HG02884 (cell line): ENCODE data around the gene CHRDL1.
"Not testable (repeated sequence)": the region's sequence is repeated elsewhere in the genome, so short reads cannot be mapped to it uniquely, and the experiment has no call there.

ENCODE experiments used
- ATAC-seq: cut with Tn5 transposase; IDR thresholded peaks from one replicate; pipeline ENCODE4 v1.9.1; 2021; ENCODE audit warnings: mild to moderate bottlenecking, moderate library complexity; ENCODE audit not compliant: unreplicated experiment

The CHRDL1 gene, protein sequence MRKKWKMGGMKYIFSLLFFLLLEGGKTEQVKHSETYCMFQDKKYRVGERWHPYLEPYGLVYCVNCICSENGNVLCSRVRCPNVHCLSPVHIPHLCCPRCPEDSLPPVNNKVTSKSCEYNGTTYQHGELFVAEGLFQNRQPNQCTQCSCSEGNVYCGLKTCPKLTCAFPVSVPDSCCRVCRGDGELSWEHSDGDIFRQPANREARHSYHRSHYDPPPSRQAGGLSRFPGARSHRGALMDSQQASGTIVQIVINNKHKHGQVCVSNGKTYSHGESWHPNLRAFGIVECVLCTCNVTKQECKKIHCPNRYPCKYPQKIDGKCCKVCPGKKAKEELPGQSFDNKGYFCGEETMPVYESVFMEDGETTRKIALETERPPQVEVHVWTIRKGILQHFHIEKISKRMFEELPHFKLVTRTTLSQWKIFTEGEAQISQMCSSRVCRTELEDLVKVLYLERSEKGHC

DNA sequence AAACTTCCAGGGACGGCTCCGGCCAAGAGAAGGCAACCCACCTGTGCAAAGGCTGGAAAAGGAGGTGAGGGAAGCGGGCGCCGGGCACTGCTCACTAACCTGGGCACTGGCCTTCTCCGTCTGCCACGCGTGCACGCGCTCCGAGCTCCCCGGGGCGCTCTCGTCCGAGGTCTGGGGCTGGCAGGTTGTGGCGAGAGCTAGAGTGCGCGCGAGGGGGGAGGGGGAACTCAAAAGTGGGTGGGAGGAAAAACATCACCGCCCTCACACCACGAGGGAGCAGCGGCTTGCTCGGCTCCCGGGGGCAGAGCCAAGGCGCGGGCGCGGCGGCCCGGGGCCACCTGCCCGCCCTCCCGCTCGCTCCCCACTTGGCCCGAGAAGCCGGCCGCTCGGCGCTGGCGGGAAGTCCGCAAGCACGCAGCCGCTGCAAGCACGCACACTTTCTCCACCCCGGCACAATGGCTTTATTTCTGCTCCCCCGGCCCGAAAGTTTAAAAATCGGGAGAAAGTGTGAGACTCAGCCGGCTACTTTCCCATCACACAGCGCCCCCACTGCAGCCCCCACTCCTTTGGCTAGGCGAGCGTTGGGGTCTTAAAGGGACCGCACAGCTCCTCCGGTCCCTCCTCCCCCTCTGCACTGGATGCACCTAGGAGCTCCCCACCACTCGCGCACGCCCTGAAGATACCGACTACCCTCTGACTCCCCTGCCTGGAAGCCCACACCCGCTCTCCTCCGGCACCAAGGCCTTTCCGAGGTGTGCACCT lies at the start of gene CHRDL1:
Gene CHRDL1, minus strand, starts transcription at position 173 of the 762 bp plus-strand sequence. CDS start 3,636 bp downstream, outside the sequence.
- no peak for ATAC-seq

DNA sequence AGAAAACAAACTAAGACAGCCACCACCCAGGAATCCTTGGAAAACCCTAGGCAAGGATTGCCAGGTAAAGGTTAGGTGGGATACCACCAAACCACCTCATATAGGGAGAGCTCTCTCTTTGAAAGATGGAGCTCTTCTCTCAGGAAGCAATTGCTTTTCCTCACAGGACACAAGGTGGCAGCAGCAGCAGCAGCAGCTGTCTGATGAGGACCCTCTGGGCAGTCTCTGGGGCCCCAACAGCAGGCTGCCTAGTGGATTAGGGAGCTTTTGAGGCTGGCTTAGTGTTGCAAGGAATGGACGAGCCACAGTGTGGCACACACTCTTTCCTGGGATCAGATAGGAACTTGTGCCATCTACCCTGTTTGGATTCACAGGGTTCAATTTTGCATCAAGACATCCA lies 41.4 kb upstream of the CHRDL1 start:
- no peak for ATAC-seq

DNA sequence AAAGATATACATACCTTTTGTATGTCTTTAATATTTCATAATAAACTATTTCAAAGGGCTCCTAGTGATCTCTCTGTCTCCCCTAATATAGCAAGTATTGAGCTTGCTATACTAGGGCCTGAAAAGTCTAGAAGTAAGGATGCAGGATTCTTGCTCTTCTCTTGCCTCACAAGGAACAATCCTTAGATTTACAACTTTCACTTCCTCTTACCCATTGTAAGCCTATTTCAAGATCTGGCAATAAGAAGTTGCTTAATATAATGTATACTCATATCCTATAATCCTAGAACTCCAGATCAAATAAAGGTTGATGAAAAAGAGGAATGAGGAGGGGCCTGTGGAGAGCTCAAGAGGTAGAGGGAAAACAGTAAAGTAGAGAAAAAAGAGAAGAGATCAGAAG lies 40.8 kb upstream of the CHRDL1 start:
- no peak for ATAC-seq

DNA sequence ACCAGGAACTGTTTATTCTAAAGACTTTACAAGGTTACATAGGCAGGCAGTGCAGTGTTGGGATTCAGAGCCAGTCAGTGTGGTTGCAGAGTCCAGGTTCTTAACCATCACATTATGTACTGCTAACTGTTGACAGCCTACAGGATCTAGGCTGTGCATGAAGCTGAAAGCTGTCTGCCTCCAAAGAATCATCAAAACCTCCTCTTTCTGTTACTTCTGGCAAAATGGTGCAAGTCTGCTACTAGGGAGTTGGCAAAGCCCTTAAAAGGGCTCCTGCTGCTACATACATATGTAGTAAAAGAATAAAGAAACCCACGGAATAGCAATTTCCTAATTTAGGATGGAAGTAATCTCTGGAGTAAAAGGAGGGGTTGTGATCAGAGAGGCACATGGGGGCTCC lies 40.4 kb upstream of the CHRDL1 start:
- no peak for ATAC-seq

DNA sequence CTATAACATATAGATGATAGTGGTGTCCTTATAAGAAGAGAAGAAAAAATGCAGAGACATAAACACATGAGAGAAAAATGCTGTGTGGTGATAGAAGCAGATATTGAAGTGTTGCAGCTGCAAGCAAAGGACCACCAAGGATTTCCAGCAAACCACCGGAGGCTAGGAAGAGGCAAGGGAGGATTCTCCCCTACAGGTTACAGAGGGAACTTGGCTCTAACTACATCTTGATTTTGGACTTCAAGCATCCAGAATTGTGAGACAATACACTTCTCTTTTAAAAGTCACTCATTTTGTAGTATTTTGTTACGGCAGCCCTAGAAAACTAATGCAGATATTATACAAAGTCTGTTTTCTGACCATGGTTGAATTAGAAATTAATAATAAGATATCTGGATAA lies 30.4 kb upstream of the CHRDL1 start:
- no peak for ATAC-seq

DNA sequence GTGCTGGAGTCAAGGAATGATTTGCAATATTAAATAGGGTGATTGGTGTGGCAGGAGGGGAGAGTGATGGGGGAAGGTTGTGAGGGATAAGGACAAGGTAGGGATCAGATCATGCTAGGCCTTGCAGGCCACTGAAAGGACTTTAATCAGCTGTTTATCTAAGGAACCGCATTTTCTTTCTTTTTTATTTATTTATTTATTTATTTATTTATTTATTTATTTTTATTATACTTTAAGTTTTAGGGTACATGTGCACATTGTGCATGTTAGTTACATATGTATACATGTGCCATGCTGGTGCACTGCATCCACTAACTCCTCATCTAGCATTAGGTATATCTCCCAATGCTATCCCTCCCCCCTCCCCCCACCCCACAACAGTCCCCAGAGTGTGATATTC lies 20.9 kb upstream of the CHRDL1 start:
- not testable (repeated sequence) for ATAC-seq

DNA sequence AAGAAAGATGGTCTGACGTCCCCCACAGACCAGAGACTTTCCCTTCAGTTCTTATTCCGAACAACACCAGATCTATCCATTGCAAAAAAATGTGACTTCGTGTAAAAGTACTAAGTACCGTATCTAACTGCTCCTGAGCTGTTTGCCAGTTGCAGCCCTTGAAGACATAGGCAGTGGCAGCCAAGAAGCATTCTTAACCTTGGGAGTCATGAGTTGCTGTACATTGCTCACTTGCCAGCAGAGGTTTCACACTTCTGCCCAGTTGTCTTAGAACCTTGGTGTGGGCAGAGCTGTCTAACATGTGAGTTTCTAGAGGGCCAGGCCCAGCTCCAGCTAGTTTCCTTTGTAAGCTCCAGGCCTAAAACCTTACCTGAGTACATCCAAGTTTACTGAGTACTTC lies 10.5 kb upstream of the CHRDL1 start:
- no peak for ATAC-seq

DNA sequence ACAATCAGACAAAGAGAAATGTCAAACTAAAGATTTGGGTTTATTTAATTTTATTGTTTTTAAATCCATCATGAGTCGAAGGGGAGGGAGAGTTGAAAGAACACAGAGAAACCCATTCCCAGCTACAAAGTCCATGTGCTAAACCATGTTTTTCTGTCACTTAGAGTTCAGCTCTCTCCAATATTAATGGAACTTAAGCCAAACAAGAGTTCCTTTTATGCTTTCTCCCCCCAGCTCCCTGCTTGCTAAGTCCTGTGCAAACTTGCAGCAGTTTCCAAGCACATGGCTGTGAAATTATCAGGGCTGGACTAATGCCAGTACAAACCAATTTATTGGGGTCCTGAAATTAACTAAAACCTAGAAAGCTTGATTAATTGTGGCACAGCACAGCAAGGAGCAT lies 9.7 kb upstream of the CHRDL1 start:
- ATAC-seq = no peak

DNA sequence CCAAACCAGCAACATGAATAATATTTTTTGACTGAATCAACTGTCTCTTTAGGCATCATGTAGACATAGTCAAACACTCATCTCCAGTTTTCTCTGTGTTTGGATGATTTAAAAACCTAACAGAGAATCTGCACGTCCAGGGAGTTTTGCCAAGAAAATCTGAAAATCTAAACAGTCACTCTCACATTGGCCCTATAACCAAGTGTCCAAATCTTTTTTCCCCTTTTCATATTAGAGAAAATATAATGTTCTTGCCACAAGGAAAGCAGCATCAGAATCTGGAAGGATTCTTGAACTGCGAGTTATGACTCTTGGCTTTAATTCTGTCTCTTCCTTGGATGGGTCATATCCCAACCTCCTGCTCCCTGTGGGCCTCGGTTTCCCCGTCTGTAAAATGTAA lies 8.8 kb upstream of the CHRDL1 start:
- no peak for ATAC-seq

DNA sequence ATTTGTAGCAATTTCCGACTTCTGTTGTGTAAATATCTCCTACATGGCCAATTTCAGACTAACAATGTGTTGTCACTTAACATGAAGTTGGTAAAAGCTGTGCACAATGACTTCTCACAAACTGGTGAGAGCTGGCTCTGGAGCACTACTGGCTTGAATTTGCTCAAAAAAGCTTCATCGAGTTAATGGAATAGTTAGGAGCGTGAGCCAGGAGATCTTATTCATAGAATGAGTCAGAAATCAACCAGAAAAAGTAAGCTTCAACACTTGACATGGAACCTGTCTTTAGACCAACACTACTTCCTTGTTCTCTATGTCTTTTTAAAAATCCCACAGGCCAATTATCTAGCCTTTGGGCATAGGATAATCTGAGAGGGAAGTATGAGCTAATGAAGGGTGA lies 7.9 kb upstream of the CHRDL1 start:
- no peak for ATAC-seq

DNA sequence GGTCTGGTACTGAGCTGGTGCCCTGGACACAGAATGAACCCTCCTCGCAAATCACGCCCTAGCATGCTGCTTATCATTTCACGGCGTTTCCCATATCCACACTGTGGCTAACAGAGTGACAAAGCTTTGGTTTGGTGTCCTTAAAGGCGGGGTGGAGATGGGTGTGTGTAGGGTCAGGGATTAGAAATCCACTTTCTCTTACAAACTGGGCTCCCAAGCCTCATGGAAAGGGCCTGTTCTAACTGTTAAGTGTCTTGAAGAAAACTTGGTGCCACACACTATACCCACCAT lies 735 bp upstream of the CHRDL1 start:
- no peak for ATAC-seq

DNA sequence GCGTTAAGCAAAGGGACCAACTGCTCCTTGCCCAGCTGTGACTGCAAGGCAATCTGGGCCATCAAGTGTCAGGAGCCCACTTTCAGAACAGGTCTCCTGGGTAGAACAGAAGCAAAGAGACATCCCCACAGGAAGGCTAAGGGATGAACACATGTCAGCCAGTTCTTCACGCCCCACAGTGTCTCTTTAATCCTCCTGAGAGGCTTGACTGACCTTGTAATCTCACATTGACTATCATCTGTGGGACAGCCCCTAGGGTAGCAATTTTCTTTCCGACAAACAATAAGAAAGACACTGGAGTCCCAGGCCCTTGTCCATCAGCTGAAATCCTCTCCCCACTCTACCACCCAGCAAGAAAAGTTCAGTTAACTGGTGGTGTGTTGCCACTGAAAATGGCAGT lies 1.0 kb downstream of the CHRDL1 start:
- ATAC-seq = no peak

DNA sequence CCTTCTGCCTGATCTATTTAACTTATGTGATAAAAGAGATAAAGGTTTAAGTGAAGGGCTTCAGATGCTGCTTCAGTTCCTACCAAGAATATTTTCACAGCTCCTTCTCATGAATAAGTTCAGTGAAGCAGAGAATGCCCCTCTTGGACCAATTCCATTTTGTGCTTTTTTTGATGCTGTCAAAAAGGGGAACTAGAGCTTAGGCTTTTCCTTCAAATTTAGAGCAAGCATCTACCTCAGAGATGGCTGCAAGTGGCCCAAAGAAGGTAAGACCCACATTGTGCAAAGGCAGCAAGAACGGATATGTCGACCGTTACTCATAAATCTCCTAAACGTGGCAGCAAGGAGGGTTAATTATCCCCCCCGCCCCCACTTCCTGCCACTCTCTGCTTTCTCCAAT lies 4.5 kb downstream of the CHRDL1 start:
- ATAC-seq = no peak

DNA sequence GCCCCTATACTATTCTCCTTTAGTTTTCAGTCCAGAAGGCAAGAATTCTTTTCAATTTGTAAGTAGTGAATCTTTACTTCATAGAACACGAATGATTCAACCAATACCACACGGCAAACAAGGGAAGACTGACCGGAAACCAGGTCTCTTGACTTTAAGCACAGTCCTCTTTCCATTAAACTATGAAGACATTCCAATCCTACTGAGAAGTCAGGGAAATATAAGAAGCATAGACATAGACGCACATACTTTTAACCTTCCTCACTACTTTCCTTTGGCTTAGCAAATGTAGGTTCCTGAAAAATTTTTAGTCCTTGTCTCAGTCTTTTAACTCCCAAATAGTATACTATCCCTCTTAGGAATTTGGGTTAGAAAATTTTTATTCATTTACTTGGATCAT lies 9.1 kb downstream of the CHRDL1 start:
- no peak for ATAC-seq

DNA sequence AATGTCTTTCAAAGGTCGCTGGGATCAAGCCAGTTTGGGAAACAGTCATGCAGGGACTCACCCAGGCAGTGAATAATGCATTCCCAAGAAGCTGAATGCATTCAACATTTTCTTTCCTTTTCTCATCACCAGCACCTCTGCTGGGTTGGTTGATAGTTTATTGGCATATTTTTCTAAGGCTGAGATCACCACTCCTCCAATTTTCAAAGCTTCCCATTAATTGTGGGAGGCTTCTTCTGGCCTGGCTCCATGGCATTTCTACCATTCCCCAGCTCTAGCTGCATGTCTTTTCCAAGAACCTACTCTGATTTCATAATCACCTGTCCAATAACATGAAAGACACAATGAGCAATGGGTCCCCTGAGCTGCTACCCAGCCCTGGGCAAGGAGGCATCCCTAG lies 35.8 kb downstream of the CHRDL1 start:
- ATAC-seq = no peak

DNA sequence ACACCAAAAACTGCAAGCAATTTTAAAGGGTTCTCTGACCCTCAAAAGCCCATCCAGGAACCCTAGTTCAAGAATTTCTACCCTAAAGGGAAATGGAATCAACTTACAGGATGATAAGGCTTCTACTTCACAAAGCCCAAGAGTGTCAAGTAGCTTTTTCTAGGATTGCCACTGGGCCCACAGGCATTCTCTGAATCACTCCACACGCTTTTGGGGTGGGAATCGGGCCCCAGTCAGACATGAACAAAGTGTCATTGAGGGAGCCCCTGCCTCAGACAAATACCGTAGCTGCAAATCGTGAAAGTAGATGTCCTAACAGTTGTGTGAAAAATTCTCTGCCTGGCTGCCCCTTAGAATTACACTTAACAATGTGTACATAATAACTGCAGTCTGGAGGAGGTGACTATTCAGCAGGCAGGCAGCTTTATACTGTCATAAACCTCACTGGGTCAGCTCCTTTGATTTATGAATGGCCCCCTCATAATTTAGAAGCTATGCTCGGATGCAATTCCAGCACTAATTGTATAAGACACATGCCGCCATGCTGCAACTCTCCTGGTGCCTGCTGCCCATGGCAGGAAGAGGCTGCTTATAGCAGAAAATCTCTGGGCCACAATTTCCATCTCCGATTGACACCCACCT lies 36.7 kb downstream of the CHRDL1 start:
- ATAC-seq = no peak

DNA sequence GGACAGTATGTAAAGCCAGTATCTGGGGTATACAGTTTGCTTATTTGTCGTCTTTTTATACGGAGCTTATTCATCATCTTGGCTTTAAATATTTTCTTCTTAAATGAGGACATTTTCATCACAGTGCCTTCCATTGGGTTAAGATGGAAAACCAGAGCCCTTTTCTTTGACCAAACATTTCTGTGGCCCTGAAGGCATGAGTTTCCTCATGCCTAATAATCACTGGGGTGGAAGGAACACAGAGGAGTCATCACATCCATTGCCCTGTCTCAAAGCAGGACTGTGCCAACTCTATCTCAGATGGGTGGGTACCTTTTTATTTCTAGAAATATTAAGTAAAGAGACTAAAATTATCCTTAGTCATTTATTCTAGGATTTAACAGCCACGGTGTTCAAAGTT lies 40.0 kb downstream of the CHRDL1 start:
- ATAC-seq = no peak

DNA sequence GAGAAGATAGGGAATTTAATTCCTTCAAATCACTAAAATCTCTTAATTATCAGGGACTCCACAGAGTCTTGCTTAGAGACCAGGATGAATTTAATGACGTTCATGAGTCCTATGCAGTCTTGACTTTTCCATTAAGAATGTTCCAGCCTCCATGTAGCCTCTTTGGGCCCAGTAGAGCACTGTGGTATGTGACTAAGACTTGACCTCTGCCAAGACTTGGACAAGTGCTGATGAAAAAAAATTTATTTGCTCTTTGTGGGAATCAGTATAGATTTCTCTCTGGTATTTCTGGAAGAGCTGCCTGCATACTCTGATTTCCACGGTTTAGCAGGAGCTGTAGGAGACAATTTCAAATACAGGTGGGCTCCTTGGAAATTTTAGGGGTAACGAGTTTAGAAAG lies 40.6 kb downstream of the CHRDL1 start:
- ATAC-seq = no peak

DNA sequence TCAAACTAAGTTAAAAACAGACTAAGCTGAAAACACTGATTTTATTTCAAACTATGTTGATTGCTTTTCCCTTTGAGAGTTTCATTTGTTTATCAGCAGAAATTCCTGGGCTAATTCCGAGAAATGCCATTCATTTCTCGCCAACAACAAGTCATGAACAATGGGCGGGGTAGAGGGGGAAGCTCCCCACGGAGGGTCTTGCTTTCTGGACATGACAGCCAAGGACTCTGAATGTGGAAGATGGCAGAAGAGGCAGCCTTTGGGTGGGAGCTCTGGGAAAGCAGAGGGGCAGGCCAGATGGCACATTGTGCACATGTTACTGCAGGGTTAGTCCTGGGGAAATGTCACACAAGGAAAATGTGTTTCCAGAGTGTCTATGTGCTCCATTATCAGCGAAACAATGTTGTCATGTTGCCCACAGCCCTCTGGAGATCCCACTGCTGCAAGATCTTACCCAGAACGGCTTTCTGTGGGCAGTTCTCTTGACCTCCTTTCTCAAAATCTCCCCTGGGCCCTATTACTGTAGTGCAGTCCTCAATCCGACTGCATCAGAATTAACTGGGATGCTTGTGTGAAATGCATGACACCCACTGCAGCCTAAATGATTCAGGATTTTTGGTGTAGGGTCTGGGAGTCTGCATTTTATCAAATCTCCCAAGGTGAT lies 45.0 kb downstream of the CHRDL1 start:
- ATAC-seq = no peak

DNA sequence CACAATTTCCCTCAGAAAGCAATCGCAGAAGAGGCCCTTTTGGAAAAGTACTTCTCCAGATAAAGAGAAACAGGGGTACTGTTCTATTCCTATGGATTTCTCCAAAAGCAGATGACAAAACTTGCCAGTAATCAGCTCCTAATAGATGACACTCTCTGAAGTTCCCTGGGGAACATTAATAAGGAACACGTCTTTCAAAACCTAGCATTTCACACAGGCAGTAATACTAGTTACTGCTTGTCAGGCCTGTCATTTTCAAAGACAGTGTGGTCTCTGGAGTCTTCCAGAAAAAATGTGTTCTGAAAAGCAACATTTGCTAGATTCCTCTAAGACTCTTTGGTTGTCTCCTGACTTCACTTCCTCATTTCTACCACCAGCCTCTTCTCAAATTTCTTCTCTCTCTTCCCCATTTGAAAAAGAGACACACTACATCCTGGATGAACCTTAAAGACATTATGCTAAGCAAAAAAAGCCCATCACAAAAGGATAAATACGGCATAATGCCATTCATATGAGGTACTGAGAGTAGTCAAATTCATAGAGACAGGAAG lies 47.3 kb downstream of the CHRDL1 start:
- no peak for ATAC-seq

DNA sequence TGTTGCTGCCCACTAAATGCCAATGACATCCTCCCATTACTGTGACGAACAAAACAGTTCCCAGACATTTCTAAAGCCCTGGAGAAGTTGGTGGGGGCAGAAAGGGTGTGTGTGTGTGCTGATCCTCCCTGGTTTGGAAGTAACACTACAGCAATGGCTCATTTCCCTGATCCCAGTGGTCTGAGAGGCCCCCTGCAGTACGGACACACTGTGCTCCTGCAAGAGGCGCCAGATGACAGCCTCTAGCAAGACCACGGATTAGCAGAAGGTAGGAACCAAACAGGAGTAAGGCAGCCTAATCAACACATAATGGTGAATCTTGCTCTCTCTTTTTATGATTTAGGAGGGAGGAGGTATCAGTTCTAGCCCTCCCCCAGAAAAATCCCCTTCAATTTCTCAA lies 49.6 kb downstream of the CHRDL1 start:
- no peak for ATAC-seq
